ENCODE data around the gene SPOCK1.

SPOCK1 gene

GRCh38 chr5:137186759-137187461 lies 312.2 kb downstream of the SPOCK1 start:
- no peak for DNase-seq

- DNase-seq, result no peak
These were observed 313.9 kb downstream of the SPOCK1 start for GRCh38 chr5:137185193-137185592.

- no peak for DNase-seq
These were observed 314.4 kb downstream of the SPOCK1 start for GRCh38 chr5:137184734-137185133.

- no peak for DNase-seq
These were observed 316.6 kb downstream of the SPOCK1 start for GRCh38 chr5:137182576-137182975.

- DNase-seq, result no peak
These were observed 317.5 kb downstream of the SPOCK1 start for GRCh38 chr5:137181667-137182066.

GRCh38 chr5:137179203-137179602 lies 319.9 kb downstream of the SPOCK1 start:
- DNase-seq, result no peak

- no peak for DNase-seq
These were observed 322.5 kb downstream of the SPOCK1 start for GRCh38 chr5:137176609-137177008.

GRCh38 chr5:137176126-137176525 lies 323.0 kb downstream of the SPOCK1 start:
- no peak for DNase-seq

- DNase-seq, result no peak
These were observed 324.9 kb downstream of the SPOCK1 start for GRCh38 chr5:137174196-137174595.

- DNase-seq, result no peak
These were observed 326.9 kb downstream of the SPOCK1 start for GRCh38 chr5:137172258-137172657.

GRCh38 chr5:137167187-137167586 lies 331.9 kb downstream of the SPOCK1 start:
- DNase-seq, result no peak

GRCh38 chr5:137164961-137165360 lies 334.2 kb downstream of the SPOCK1 start:
- DNase-seq, result no peak

GRCh38 chr5:137164536-137164935 lies 334.6 kb downstream of the SPOCK1 start:
- no peak for DNase-seq

- no peak for DNase-seq
These were observed 340.4 kb downstream of the SPOCK1 start for GRCh38 chr5:137158691-137159090.

- DNase-seq, result no peak
These were observed 342.9 kb downstream of the SPOCK1 start for GRCh38 chr5:137156180-137156579.

GRCh38 chr5:137155261-137156000 lies 343.7 kb downstream of the SPOCK1 start:
- DNase-seq, result no peak

GRCh38 chr5:137152616-137153015 lies 346.5 kb downstream of the SPOCK1 start:
- DNase-seq, result no peak

GRCh38 chr5:137148655-137149054 lies 350.5 kb downstream of the SPOCK1 start:
- no peak for DNase-seq

- no peak for DNase-seq
These were observed 351.0 kb downstream of the SPOCK1 start for GRCh38 chr5:137148159-137148558.

- DNase-seq, result no peak
These were observed 351.8 kb downstream of the SPOCK1 start for GRCh38 chr5:137147346-137147745.

- no peak for DNase-seq
These were observed 352.7 kb downstream of the SPOCK1 start for GRCh38 chr5:137146402-137146890.

GRCh38 chr5:137145721-137146120 lies 353.4 kb downstream of the SPOCK1 start:
- DNase-seq, result no peak

- no peak for DNase-seq
These were observed 354.5 kb downstream of the SPOCK1 start for GRCh38 chr5:137144656-137145055.
